Nephron (organoid): ENCODE data around the gene IPO4.
A peak's percentile ranks its signal among the peaks of the same experiment; 100 is the strongest.

Source experiments
- H3K27ac Mint-ChIP-seq, 3 experiments: 2 replicates each; pipeline ENCODE4 v1.8.0; 2020; ENCODE audit warnings: mixed read lengths in 3 of 3, mild to moderate bottlenecking in 2 of 3, moderate library complexity in 1 of 3
- H3K27me3 Mint-ChIP-seq: 2 replicates; pipeline ENCODE4 v1.8.0; 2021; ENCODE audit warnings: low read depth, mild to moderate bottlenecking, moderate library complexity, mixed read lengths
- H3K36me3 Mint-ChIP-seq: 2 replicates; pipeline ENCODE4 v1.8.0; 2020; ENCODE audit warnings: low read depth, mixed read lengths
- H3K4me1 Mint-ChIP-seq: 2 replicates; pipeline ENCODE4 v1.8.0; 2020; ENCODE audit warnings: mixed read lengths
- H3K4me3 Mint-ChIP-seq, 3 experiments: 2 replicates each; pipeline ENCODE4 v1.8.0; 2020; ENCODE audit warnings: mild to moderate bottlenecking in 3 of 3, mixed read lengths in 3 of 3, moderate library complexity in 2 of 3
- H3K9me3 Mint-ChIP-seq: 2 replicates; pipeline ENCODE4 v1.8.0; 2020; ENCODE audit warnings: mixed read lengths
- CTCF ChIP-seq, 3 experiments: fragments of 200-600 bp; sonication (generic); IDR thresholded peaks; one replicate each; pipeline ENCODE4 v1.5.0; 2021; ENCODE audit warnings: antibody characterized with exemption in 3 of 3; ENCODE audit not compliant: unreplicated experiment in 3 of 3

IPO4 gene

GRCh38 chr14:24131549-24131966, 57.1 kb downstream of the IPO4 start:
- Mint-ChIP-seq H3K27me3 (no peaks in the 10 kb centered on the region), H3K27ac (peak overlapping the region; percentile 43 to 84 (median 83)), H3K36me3 (no peaks in the 10 kb centered on the region), H3K9me3 (no peaks in the 10 kb centered on the region), H3K4me3 (peak overlapping the region; percentile 38 to 81 (median 79)), H3K4me1 (peaks cover 40% of the 10 kb centered on the region)
- TF ChIP-seq CTCF (IDR thresholded peaks at IDR 0.05; ENCODE audit: unreplicated experiment in 3 of 3), result no peak

DNA sequence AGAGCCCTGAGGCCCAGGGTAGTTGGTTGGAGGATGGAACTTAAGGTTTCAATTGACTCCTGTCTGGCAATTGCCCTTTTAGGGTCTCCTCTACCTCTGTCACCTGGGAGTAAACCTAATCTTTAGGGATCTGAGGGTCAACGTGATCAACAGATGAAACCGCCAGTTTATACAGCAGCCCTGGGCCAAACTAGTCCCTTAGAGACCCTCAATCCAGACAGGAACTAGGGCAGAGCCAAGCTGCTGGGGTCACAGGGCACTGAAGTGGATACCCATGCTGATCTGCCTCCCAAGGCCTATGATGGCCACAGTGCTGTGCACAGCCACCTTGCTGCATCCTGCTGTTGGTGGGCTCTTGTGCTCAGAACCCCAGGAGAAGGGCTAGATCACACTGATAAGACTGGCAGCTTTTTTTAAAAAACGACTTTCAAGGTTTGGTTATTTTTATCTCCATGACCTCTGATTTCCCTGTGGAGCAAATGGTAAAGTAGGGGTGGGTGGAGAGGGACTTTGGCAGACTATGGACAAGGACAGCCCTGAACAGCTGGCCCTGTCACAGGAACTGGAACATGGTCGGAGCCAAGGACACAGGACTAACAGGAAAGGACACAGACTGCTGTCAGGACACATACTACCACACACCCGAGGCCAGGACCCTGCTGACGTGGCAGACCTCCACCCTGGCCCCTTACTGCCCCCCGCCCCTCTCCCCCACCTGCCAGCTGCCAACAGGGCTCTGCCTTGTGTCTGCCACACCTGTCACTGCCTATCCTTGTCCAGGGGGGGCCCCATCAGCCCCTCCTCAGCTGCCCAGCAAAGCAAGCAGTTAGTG, 57.7 kb downstream of the IPO4 start:
- Mint-ChIP-seq H3K27me3 (no peaks in the 10 kb centered on the region), H3K27ac (peak overlapping the region; percentile 54 to 87 (median 84)), H3K4me3 (peak overlapping the region in 2 of 3 experiments; percentile 70 to 81), H3K36me3 (no peaks in the 10 kb centered on the region), H3K9me3 (no peaks in the 10 kb centered on the region), H3K4me1 (peaks cover 39% of the 10 kb centered on the region)
- no peak for TF ChIP-seq CTCF (IDR thresholded peaks at IDR 0.05; ENCODE audit: unreplicated experiment in 3 of 3)

DNA sequence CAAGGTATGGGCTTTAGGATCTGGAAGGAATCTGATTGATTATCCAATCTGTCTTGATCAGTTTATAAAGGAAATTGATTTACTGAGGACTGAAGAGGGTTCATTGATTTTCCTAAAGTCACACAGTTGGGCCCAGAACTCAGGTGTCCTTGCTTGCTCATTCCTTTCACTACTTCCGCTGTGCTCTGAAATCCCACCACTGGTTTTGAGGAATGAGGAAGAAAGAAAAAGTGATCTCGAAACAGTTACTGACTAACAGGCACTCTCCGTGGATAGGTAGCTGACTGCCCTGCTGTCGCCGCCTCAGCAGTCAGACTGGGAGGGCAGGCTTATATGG, 58.3 kb downstream of the IPO4 start, which contains the start of gene FITM1:
Gene FITM1, plus strand, starts transcription at position 280 of the 337 bp plus-strand sequence. CDS start 905 bp downstream, outside the sequence.
- H3K9me3 Mint-ChIP-seq, result no peaks in the 10 kb centered on the region
- H3K4me1 Mint-ChIP-seq, result peaks cover 38% of the 10 kb centered on the region
- no peak for TF ChIP-seq CTCF (IDR thresholded peaks at IDR 0.05; ENCODE audit: unreplicated experiment in 3 of 3)
- peak within 1 kb of the TSS; percentile 54 to 87 (median 84) for H3K27ac Mint-ChIP-seq
- H3K36me3 Mint-ChIP-seq, result peaks cover under 1% of the 10 kb centered on the region
- no peaks in the 10 kb centered on the region for H3K27me3 Mint-ChIP-seq
- peak within 1 kb of the TSS in 2 of 3 experiments; percentile 79 to 81 for H3K4me3 Mint-ChIP-seq
